Measurements from ENCODE around the gene SERPINA6. TPM values are rescaled to one million over a fixed set of nuclear protein-coding genes. Genes with fewer than 3 reads are reported as not detected.
"Not testable (repeated sequence)": the region's sequence is repeated elsewhere in the genome, so short reads cannot be mapped to it uniquely, and the experiment has no call there.

Gene SERPINA6
- total and polyA plus RNA-seq, 2 experiments from 2014 or later = 0.11 TPM; not detected in 1

DNA sequence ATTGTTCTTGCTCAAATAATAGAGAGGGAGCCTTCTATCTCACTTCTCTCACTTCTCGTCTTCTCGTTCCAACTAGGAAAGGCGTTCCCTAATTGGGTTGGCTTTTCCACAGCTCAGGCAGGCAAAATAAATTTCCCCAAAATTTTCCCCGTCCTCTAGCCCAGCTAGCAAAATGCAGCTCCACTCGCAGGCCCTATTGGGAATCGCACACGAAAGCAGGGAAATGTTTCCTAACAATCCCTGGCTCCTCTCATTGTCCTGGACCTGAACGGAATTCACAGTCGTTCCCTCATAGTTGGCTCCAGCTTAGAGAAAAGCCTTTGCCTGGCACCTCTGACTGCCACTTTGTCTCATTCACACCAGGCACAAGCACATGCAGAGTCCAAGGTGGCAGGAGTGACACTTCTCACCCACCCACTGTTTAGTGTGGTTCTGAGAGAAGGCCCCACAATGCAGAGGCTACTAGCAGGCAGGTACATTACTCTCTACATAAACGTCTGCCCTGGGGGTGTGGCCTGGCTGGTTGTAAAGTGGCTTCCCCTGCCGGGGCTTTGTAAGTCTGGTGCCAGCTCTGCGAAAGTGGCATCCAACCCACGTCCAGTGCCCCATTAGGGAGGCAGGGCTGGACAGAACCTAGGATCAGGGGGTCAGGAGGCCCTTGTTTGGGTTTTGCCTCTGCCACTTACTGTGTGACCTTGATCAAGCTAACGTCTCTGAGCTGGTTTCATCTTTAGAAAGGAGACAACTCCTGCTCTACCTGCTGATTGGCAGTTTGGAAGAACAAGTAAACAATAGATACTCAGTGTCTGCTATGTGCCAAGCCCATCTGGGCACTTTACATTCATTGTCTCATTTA lies 34.3 kb downstream of the SERPINA6 start:
- Histone ChIP-seq H3K36me3 (no peaks in the 10 kb centered on the region), H3K4me1 (ENCODE audit: low read depth) (no peaks in the 10 kb centered on the region), H3K27ac (no peak overlapping the region), H3K4me3 (no peak overlapping the region), H3K27me3 (no peaks in the 10 kb centered on the region), H3K9me3 (ENCODE audit: low read depth) (no peaks in the 10 kb centered on the region)
- no peak for DNase-seq (ENCODE audit: low read depth in 1 of 2, low spot score in 1 of 2)
- TF ChIP-seq, protein P1, sequence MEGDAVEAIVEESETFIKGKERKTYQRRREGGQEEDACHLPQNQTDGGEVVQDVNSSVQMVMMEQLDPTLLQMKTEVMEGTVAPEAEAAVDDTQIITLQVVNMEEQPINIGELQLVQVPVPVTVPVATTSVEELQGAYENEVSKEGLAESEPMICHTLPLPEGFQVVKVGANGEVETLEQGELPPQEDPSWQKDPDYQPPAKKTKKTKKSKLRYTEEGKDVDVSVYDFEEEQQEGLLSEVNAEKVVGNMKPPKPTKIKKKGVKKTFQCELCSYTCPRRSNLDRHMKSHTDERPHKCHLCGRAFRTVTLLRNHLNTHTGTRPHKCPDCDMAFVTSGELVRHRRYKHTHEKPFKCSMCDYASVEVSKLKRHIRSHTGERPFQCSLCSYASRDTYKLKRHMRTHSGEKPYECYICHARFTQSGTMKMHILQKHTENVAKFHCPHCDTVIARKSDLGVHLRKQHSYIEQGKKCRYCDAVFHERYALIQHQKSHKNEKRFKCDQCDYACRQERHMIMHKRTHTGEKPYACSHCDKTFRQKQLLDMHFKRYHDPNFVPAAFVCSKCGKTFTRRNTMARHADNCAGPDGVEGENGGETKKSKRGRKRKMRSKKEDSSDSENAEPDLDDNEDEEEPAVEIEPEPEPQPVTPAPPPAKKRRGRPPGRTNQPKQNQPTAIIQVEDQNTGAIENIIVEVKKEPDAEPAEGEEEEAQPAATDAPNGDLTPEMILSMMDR (IDR thresholded peaks at IDR 0.05; ENCODE audit: low read depth, low read length) = no peak

DNA sequence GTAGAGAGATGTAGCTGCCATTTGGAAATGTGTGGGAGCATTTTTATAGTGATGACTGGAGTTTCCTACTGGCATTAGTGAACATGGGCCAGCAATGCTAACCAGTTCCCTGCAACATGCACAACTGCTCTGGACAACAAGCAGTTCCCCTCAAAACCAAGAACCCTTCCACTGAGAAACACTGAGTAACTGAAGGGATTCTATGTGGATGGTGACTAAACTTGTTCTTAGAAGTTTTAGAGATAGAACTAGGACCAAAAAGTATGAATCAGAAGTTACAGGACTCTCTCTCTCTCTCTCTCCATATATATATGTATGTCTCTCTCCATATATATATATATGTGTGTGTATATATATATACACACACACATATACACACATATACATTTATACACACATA lies 38.0 kb downstream of the SERPINA6 start:
- DNase-seq (ENCODE audit: low read depth in 1 of 2, low spot score in 1 of 2) = no peak
- H3K27me3 ChIP-seq = no peaks in the 10 kb centered on the region
- H3K27ac ChIP-seq = no peak overlapping the region
- no peaks in the 10 kb centered on the region for H3K9me3 ChIP-seq (ENCODE audit: low read depth)
- H3K4me3 ChIP-seq = no peak overlapping the region
- H3K36me3 ChIP-seq = no peaks in the 10 kb centered on the region
- TF ChIP-seq, protein P1 (IDR thresholded peaks at IDR 0.05; ENCODE audit: low read depth, low read length) = no peak
- no peaks in the 10 kb centered on the region for H3K4me1 ChIP-seq (ENCODE audit: low read depth)

DNA sequence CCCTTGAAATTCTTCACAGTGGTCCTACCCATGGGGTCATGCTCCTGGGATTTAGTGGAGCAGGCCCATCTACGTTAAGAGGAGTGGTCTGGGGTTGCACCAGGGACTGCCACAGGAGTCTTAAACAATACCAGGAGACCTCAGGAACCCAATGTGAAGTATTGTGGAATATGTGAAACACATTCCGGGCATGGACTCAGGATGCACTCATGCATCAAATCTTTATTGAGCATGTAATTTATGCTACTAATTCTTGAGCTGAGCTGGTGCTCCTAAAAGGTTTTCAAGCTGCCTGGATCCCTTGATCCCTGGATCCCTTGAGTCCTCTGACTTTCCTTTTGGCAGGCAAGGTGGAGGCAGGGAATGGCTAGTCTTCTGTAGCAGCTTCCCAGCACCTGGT lies 38.9 kb downstream of the SERPINA6 start:
- Histone ChIP-seq H3K27me3 (no peaks in the 10 kb centered on the region), H3K4me3 (no peak overlapping the region), H3K27ac (no peak overlapping the region), H3K36me3 (no peaks in the 10 kb centered on the region), H3K9me3 (ENCODE audit: low read depth) (no peaks in the 10 kb centered on the region), H3K4me1 (ENCODE audit: low read depth) (no peaks in the 10 kb centered on the region)
- DNase-seq (ENCODE audit: low read depth in 1 of 2, low spot score in 1 of 2) = no peak
- TF ChIP-seq, protein P1 (IDR thresholded peaks at IDR 0.05; ENCODE audit: low read depth, low read length) = no peak

DNA sequence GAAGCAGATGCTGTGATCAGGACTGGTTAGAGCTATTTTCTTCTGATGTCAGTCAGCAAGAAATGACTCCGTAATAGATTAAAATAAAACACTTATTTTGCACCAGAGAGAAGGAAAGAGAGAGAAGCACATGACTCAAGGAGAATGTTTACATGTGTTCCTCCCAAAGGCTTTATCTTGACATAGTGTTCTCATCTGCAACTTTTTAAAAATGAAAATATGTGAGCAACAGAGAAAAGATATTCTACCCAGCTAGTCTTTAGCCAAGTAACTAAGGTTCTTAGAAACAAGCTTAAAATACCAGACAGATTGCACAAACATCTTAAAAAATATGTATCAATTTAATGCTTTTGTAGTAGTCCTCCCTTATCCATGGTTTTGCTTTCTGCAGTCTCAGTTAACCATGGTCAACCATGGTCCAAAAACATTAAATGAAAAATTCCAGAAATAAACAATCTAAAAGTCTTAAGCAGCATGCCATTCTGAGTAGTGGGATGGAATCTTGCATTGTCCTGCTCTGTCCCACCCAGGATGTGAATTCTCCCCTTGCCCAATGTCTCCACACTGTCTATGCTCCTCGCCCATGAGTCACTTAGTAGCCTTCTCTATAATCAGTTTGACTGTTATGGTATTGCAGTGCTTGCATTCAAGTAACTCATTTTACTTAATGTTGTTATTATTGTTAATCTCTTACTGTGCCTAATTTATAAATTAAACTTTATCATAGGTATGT lies 40.0 kb downstream of the SERPINA6 start:
- DNase-seq (ENCODE audit: low read depth in 1 of 2, low spot score in 1 of 2) = no peak
- Histone ChIP-seq H3K4me3 (no peak overlapping the region), H3K27me3 (no peaks in the 10 kb centered on the region), H3K9me3 (ENCODE audit: low read depth) (no peaks in the 10 kb centered on the region), H3K4me1 (ENCODE audit: low read depth) (no peaks in the 10 kb centered on the region), H3K36me3 (no peaks in the 10 kb centered on the region), H3K27ac (no peak overlapping the region)
- TF ChIP-seq, protein P1 (IDR thresholded peaks at IDR 0.05; ENCODE audit: low read depth, low read length) = no peak

DNA sequence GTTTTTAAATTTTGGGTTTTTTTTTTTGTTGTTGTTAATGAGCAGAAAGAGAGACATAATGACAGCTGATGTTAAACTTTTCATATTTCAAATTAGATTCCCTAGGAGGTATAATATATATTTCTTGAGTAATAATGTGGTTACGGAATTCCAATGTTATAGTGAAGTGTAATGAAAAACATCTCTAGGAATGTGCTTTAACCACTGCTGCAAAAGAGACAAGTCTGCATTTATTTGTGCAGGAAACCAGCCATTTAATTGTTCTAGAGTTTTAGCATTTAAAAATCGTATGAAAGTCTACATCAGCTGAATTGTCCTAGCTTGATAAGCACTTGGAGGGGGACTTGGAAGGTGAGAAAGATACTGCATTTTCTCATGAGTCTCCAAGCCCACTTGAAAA lies 44.4 kb downstream of the SERPINA6 start:
- DNase-seq (ENCODE audit: low read depth in 1 of 2, low spot score in 1 of 2) = no peak
- Histone ChIP-seq H3K27me3 (no peaks in the 10 kb centered on the region), H3K4me3 (no peak overlapping the region), H3K9me3 (ENCODE audit: low read depth) (no peaks in the 10 kb centered on the region), H3K27ac (no peak overlapping the region), H3K4me1 (ENCODE audit: low read depth) (no peaks in the 10 kb centered on the region), H3K36me3 (no peaks in the 10 kb centered on the region)
- TF ChIP-seq, protein P1 (IDR thresholded peaks at IDR 0.05; ENCODE audit: low read depth, low read length) = no peak

DNA sequence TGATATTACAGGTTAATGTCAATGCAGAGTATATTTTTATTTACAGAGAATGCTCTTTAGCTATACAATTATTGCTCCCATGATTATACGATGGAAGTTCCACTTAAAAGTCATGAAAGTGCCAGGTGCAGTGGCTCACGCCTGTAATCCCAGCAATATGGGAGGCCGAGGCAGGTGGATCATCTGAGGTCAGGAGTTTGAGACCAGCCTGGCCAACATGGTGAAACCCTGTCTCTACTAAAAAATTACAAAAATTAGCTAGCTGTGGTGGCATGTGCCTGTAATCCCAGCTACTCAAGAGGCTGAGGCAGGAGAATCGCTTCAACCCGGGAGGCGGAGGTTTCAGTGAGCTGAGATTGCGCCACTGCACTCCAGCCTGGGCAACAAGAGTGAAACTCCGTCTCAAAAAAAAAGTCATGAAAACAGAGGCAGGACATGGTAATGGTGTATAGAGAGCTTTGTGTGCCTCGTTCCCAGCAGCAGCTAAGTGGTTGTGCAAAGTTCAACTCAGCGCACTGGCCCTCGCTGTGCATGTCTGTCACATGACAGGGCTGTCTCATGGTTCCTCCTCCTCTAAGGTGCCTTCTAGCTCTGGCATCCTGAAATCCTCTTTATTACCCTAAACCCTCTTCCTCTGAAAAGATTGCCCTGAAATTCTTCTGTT lies 46.1 kb downstream of the SERPINA6 start:
- H3K4me3 ChIP-seq; H3K36me3 ChIP-seq; H3K9me3 ChIP-seq (ENCODE audit: low read depth); DNase-seq (ENCODE audit: low read depth in 1 of 2, low spot score in 1 of 2); H3K27me3 ChIP-seq; H3K4me1 ChIP-seq (ENCODE audit: low read depth); H3K27ac ChIP-seq: not testable (repeated sequence)
